Ovary (tissue), 3 donors: Measurements from ENCODE around the gene CENATAC.

Experiments
- CTCF ChIP-seq, 3 donors: fragments of 450-650 bp in 2 of 3; fragments of 200-600 bp in 1 of 3; IDR thresholded peaks; one replicate each; pipeline versions ENCODE4 v1.5.1 to v1.8.0; 2016 to 2022; ENCODE audit warnings: antibody characterized with exemption in 3 of 3, mild to moderate bottlenecking in 1 of 3
- EP300 ChIP-seq: sonication (generic); formaldehyde crosslinking; IDR thresholded peaks from one replicate; pipeline ENCODE4 v1.6.1; 2017; ENCODE audit warnings: antibody characterized with exemption
- POLR2A ChIP-seq: fragments of 450-650 bp; IDR thresholded peaks from one replicate; pipeline ENCODE4 v1.6.1; 2017; ENCODE audit warnings: antibody characterized with exemption, mild to moderate bottlenecking, moderate library complexity
- donor health status: DM: no; HTN: no; CAD: no.

GRCh38 chr11:119038884-119039283 lies 40.9 kb downstream of the CENATAC start:
- TF ChIP-seq CTCF (IDR thresholded peaks at IDR 0.05) (no peak), POLR2A (no peak), EP300 (no peak)
